RWPE2 (cell line): ENCODE results near the gene GEMIN4.

ENCODE experiments used
- ATAC-seq: fragments of 200-7000 bp; cut with Tn5 transposase; 3 replicates; pipeline ENCODE4 v1.9.1; 2021; ENCODE audit warnings: low read depth
- DNase-seq: peaks from one replicate; pipeline ENCODE4 v3.0.0-alpha.2; 2020; ENCODE audit warnings: low spot score
- H3K27ac ChIP-seq: fragments of 450-650 bp; 2 replicates; pipeline ENCODE4 v1.5.1; 2017; ENCODE audit warnings: mild to moderate bottlenecking; ENCODE audit not compliant: poor library complexity, severe bottlenecking
- H3K27me3 ChIP-seq: fragments of 250-450 bp; sonication (Bioruptor Pico); 2 replicates; pipeline ENCODE4 v1.5.1; 2021; ENCODE audit warnings: mild to moderate bottlenecking, moderate library complexity; ENCODE audit not compliant: insufficient read depth, poor library complexity, severe bottlenecking
- H3K36me3 ChIP-seq: fragments of 250-450 bp; sonication (Bioruptor Pico); 2 replicates; pipeline ENCODE4 v1.5.1; 2020; ENCODE audit warnings: low read depth, mild to moderate bottlenecking, moderate library complexity
- H3K4me1 ChIP-seq: fragments of 250-450 bp; sonication (Bioruptor Pico); 2 replicates; pipeline ENCODE4 v1.5.1; 2021; ENCODE audit warnings: mild to moderate bottlenecking, moderate library complexity; ENCODE audit not compliant: insufficient read depth, poor library complexity, severe bottlenecking
- H3K4me3 ChIP-seq: fragments of 250-450 bp; sonication (Bioruptor Pico); 2 replicates; pipeline ENCODE4 v1.5.1; 2021; ENCODE audit warnings: mild to moderate bottlenecking, moderate library complexity; ENCODE audit not compliant: severe bottlenecking
- H3K9me3 ChIP-seq: fragments of 250-450 bp; sonication (Bioruptor Pico); 2 replicates; pipeline ENCODE4 v1.5.1; 2021; ENCODE audit warnings: mild to moderate bottlenecking, moderate library complexity; ENCODE audit not compliant: severe bottlenecking
- CTCF ChIP-seq: fragments of 450-650 bp; IDR thresholded peaks from one replicate; pipeline ENCODE4 v1.5.1; 2017; ENCODE audit warnings: mild to moderate bottlenecking, moderate library complexity; ENCODE audit not compliant: poor library complexity, severe bottlenecking

GEMIN4 gene

GRCh38 chr17:781805-782731 lies 30.0 kb upstream of the GEMIN4 start, which contains the start of the genes GLOD4 and MRM3:
TSS of gene GLOD4 (minus strand) at chr17:782280. CDS start at chr17:782255, 25 bp downstream.
TSS of gene MRM3 (plus strand) at chr17:782353. CDS start at chr17:782379, 26 bp downstream.
- Histone ChIP-seq H3K27me3 (no peaks in the 10 kb centered on the region), H3K36me3 (peaks cover 61% of the 10 kb centered on the region), H3K4me3 (peak within 1 kb of the TSS; percentile 76), H3K4me1 (peaks cover 10% of the 10 kb centered on the region), H3K9me3 (no peaks in the 10 kb centered on the region), H3K27ac (peak within 1 kb of the TSS; percentile 37)
- DNase-seq (peak; percentile 81), ATAC-seq (peak; percentile 85)
- no peak for TF ChIP-seq CTCF

GRCh38 chr17:778096-778495 lies 26.0 kb upstream of the GEMIN4 start:
- no peak for DNase-seq
- peaks cover 68% of the 10 kb centered on the region for H3K36me3 ChIP-seq
- H3K9me3 ChIP-seq = no peaks in the 10 kb centered on the region
- peaks cover 1% of the 10 kb centered on the region for H3K4me1 ChIP-seq
- no peak for ATAC-seq
- no peak overlapping the region for H3K4me3 ChIP-seq
- TF ChIP-seq CTCF = no peak
- H3K27ac ChIP-seq = no peak overlapping the region
- H3K27me3 ChIP-seq = no peaks in the 10 kb centered on the region

DNA sequence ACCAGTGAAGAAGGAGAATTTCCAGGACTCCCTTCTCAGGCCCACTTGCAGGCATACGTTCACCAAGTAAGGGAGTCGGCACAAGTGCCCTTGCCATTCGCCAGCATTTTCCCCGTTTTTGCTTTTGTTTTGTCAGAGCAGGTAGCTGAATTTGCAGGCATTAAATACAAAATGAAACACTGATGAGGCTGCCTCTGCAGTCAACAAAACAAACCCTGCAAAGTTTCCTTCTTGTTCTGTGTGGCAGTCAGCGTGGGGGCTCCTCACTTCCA lies 22.2 kb upstream of the GEMIN4 start:
- H3K27me3 ChIP-seq = no peaks in the 10 kb centered on the region
- H3K4me3 ChIP-seq = no peak overlapping the region
- ATAC-seq (no peak), DNase-seq (no peak)
- no peaks in the 10 kb centered on the region for H3K9me3 ChIP-seq
- H3K36me3 ChIP-seq = peaks cover 90% of the 10 kb centered on the region
- TF ChIP-seq CTCF = no peak
- H3K4me1 ChIP-seq = no peaks in the 10 kb centered on the region
- no peak overlapping the region for H3K27ac ChIP-seq

GRCh38 chr17:773467-774312 lies 21.6 kb upstream of the GEMIN4 start:
- Histone ChIP-seq H3K27ac (no peak overlapping the region), H3K36me3 (peaks cover 86% of the 10 kb centered on the region), H3K4me3 (no peak overlapping the region), H3K9me3 (no peaks in the 10 kb centered on the region), H3K4me1 (no peaks in the 10 kb centered on the region), H3K27me3 (no peaks in the 10 kb centered on the region)
- DNase-seq (no peak), ATAC-seq (no peak)
- TF ChIP-seq CTCF = no peak
